ENCODE results near the gene SHC3.

- TF ChIP-seq CHD1 (IDR thresholded peaks at IDR 0.05; ENCODE audit: low read depth, low read length) (no peak), CTCF (conservative IDR thresholded peaks at IDR 0.05; ENCODE audit: low read depth, low read length) (no peak), RFX5 (IDR thresholded peaks at IDR 0.05; ENCODE audit: low read depth, low read length) (no peak), POLR2A (IDR thresholded peaks at IDR 0.05; ENCODE audit: low read depth, low read length) (no peak), BHLHE40 (IDR thresholded peaks at IDR 0.05; ENCODE audit: low read depth, low read length) (no peak), MAFK (IDR thresholded peaks at IDR 0.05; ENCODE audit: low read depth, low read length) (peak; percentile 63), USF2 (IDR thresholded peaks at IDR 0.05; ENCODE audit: low read depth, low read length) (no peak), CEBPB (IDR thresholded peaks at IDR 0.05; ENCODE audit: low read depth, low read length) (peak; percentile 89), NFE2L2 (IDR thresholded peaks at IDR 0.05; ENCODE audit: low read depth, low read length) (no peak), RCOR1 (IDR thresholded peaks at IDR 0.05; ENCODE audit: insufficient replicate concordance, low read length) (no peak), MXI1 (IDR thresholded peaks at IDR 0.05; ENCODE audit: borderline replicate concordance, low read depth, low read length) (no peak), RAD21 (IDR thresholded peaks at IDR 0.05; ENCODE audit: low read length) (no peak), MAZ (IDR thresholded peaks at IDR 0.05; ENCODE audit: borderline replicate concordance, low read depth, low read length) (no peak), FOS (IDR thresholded peaks at IDR 0.05; ENCODE audit: low read depth, low read length) (peak; percentile 21; the same call in 1 of the 2 replicates)
Observed at GRCh38 chr9:89038382-89039103, 140.1 kb downstream of the SHC3 start.
